ENCODE data around the gene TECPR1.

Gene TECPR1

DNA sequence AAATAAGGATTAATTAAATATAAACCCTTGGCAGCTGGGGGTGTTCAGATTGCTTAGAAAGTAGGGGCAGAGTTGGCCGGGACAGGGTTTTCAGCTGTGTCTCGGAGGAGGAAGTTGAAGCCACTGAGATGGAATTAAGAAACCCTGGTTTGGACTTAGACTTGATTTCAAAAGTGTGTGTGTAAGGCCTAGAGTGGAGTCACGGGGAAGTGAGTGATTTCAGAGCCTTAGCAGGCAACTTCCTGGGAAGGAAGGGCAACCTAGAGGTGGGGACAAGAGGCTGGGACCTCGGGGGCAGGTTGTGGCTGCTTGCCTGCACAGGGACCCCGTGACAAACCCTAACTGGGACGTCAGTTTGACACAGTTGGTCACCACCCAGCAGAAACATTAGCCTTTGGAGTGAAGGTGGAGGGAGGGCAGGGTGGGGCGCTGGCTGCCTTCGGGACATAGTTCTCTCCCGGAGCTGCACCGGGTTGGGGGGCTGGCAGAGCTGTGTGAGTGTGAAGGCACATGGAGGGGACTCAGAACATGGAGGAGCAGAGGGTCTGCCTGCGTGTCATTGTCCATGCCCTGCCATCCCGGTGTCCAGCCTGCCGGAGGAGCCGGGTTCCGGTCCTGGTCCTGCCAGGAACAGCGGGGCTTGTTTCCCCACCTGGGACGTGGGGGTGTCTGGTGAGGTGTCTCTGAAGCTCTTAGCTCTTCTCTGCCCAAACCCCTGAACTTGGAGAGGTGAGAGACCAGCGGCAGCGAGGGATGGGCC is 31.3 kb upstream of the TECPR1 start:
- no peak for DNase-seq

DNA sequence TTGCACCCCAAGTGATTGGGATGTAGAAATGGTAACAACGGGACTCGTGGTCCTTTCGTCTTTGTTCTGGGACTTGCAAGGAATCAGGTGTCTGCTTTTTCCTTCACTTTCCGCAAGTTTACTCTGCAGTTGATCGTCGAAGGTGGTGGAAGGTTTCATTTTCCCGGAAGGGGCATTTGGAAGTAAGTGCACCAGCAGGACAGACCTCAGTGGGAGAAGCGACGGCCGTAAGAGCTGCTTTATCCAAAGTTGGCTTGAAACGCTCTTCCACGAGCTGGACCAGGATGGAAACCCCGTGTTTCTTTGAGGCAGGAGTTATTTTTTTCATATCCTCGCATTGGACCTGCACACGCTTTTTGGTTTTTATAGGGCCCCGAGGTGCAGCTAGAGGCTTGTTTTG is 30.7 kb upstream of the TECPR1 start:
- DNase-seq, result no peak

GRCh38 chr7:98281757-98282606 is 29.9 kb upstream of the TECPR1 start:
- DNase-seq, result no peak

DNA sequence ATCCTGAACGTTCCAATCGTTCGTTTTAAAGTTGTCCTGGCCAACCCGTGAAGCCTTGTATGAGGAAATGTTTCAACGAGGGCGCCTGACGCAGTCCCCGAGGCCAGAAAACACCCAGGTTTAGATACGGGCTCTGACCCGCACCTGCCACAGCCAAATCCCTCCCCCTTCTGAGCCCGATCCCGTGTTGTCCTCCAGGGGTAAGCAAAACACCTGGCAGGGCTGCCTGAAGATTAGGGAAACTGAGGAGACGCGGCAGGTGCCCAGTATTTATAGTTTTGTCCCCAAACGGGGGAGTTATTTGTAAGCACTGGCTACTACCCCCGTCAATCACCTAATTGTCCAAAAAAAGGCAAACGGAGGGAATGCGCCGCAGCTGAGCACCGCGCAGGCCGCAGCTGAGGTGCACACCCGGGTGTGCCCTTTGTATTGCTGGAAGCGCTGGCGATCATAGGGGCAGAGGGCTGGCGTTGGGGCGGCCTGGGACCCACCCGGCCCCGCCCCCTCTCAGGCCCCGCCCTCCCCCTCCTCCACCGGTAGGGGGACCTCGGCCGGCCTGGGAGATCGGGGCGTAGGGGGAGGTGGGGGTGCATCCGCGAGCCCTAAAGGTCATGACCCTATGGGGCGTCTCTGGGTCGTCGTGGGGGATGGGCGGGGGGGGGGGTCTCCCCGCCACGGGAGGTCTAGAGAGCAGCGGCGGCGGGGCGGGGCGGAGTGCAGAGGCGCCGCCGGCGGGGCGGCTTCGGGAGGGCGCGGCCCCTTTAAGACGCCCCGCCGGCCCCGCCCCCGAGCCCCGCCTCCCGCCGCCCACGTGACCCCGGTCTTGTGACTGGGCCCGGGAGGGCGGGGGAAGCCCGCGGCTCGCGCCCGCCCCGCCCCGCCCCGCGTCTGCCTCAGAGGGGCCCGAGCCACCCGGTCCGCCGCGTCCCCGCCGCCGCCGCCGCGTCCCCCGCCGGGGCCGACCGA is 29.0 kb upstream of the TECPR1 start, which contains the start of gene BRI3:
Gene BRI3, plus strand, starts transcription at position 896 of the 966 bp plus-strand sequence. CDS start 110 bp downstream, outside the sequence.
- peak; percentile 90 for DNase-seq

- no peak for DNase-seq
Measured at GRCh38 chr7:98280296-98280695, 28.3 kb upstream of the TECPR1 start.

- DNase-seq, result no peak
Measured at GRCh38 chr7:98278936-98279335, 26.9 kb upstream of the TECPR1 start.

GRCh38 chr7:98278408-98278807 is 26.4 kb upstream of the TECPR1 start:
- DNase-seq, result no peak

DNA sequence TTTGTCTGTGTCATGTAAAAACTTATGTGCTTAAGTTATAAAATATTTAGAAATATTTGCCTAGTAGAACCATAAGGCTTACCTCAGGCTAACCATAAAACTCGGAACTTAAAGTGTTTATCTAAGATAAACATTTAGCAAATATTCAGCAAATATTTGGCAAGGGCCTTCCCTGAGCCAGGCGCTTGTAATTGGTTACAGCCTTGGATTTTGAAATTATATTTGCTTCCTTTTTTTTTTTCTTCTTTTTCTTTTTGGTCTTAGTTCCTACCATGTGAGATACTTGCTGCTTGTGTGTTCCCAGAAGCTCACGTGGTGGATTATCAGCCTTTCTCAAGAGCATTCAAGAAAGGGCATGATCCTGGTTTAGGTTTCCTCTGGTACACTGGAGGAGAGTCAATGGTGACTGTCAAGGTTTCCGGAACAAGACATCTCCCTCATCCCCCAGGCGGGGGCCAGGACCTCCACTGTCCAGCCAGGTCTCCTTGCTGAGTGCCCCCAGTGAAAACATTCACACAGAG is 24.3 kb upstream of the TECPR1 start:
- no peak for DNase-seq

DNA sequence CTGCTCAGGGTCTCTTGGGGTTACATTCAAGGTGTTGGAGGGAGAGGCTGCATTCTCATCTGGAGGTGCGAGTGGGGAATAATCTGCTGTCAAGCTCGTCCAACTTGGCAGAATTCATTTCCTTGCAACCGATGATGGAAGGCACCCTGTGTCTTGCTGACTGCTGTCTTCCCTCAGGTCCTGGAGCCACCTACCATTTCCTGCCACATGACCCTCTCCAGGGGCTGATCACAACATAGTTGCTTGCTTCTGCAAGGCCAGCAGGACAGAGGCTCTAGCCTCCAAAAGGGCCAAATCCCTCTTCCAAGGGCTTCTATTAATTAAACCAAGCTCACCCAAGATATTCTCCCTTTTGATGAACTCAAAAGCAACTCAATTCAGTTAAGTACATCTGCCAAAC is 15.3 kb upstream of the TECPR1 start:
- DNase-seq, result no peak

- DNase-seq, result no peak
Measured at GRCh38 chr7:98266840-98267239, 14.8 kb upstream of the TECPR1 start.

DNA sequence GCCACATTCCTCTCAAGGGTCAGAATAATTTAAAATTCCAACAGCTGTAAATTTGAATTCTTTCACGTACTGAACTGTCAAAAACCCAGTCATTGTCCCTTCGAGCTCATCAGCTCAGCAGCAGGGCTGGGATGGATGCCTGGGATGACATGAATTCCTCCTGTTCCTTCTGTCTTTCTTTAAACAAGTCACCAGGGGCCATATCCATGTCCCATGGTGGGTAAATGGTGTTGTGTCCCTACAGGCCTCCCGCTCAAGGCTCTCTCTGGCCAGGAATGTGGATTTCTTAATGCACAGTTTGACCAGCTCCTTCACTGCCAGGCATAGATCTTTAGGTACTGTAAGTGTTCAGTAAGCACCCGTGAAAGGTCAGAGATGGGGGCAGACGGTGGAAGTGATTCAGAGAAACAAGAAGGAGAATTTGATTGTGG is 13.8 kb upstream of the TECPR1 start:
- no peak for DNase-seq

GRCh38 chr7:98257701-98258100 is 5.7 kb upstream of the TECPR1 start:
- DNase-seq, result no peak

DNA sequence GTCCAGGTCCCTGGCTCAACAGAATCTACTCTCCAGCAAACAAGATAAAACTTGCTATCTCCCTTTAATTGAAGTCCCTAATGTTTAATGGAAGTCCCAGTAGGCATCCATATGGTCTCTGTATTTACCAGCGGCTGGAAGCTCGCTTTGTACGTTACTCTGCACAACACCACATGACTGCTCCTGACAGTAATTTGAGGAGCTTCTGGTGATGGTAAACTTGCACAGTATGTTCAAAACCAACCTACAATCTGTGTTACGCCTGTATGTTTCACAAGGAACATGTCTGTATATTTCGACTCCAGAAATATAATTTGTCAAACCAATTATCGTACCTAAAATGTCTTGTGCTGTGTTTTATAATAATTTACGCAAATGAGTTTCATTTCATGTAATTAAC is 4.4 kb upstream of the TECPR1 start:
- DNase-seq, result no peak

DNA sequence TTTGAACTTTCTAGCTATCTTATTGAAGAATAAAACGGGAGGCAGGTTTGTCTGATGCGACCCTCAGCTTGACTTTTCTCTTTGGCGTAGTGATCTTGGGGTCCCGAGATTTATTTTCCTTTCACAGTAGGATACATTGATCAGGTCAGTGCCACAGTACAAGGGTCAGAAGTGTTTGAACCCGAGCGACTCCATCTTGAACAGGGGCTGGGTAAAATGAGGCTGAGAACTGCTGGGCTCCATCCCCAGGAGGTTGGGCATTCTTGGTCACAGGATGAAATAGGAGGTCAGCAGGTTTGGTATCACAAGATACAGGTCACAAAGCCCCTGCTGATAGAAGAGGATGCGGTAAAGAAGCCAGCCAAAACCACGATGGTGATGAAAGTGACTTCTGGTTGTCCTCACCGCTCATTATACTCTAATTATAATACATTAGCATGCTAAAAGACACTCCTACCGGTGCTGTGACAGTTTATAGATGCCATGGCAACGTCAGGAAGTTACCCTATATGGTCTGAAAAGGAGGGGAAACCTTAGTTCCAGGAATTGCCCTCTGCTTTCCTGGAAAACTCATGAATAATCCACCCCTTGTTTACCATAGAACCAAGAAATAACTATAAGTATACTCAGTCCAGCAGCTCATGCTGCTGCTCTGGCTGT is 3.0 kb upstream of the TECPR1 start:
- DNase-seq, result no peak

DNA sequence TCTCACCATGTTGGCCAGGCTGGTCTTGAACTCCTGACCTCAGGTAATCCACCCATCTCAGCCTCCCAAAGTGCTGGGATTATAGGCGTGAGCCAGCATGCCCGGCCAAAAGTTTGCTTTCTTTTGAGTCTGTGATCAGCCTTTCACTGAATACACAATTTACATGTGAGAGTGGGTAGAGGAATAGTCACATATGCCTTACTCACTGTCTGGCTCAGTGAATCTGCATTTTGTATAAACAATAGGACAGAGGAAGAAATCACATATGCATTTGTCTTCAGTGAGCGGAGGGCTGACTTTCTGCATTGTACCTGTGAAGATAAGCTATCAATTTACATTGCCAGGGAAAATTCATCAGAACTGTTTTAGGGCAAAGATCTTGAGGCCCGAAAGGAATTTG is 2.5 kb upstream of the TECPR1 start:
- no peak for DNase-seq

GRCh38 chr7:98252425-98253054 is 508 bp upstream of the TECPR1 start:
- no peak for DNase-seq

DNA sequence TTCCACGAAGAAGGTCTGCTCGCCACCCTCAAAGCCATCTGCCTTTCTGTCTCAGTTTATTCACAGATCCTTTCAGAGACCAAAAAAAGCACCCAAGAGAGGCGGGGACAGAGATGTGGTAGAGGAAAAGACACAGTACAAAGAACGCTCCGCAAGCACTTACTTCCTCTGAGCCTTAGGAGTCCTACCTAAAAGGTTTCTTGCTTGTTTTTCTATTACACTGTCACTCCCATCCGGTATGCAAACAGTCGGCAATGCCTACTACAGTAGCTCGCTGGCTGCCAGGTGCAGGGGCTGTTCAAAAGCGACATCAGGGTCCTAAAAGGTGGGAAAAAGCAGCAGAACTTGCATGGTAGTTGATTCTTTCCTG is 816 bp downstream of the TECPR1 start:
- DNase-seq, result no peak

GRCh38 chr7:98250789-98251188 is 1.2 kb downstream of the TECPR1 start:
- DNase-seq, result peak; percentile 46

- no peak for DNase-seq
Measured at GRCh38 chr7:98249106-98249505, 2.9 kb downstream of the TECPR1 start.

DNA sequence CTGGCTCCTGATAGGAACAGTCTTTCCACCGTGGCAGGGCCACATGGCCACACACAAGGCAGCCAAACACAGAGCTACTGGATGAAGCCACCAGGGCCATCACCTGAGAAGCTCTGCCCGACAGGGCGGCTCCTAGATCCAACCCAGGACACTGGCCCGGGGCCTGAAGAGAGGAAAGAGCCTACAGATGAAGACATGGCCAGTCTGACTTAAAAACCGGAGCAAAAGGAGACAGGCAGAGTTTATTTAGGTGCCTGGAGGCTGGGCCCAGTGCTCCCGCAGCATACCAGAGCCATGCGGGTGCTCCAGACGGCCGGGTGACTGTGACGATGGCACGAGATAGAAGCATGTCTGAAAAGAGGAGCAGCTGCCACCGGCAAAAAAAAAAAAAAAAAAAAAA is 3.9 kb downstream of the TECPR1 start:
- no peak for DNase-seq

- no peak for DNase-seq
Measured at GRCh38 chr7:98244871-98245270, 7.2 kb downstream of the TECPR1 start.

GRCh38 chr7:98242934-98243333 is 9.1 kb downstream of the TECPR1 start:
- no peak for DNase-seq
